Neutrophil (primary cell): ENCODE measurements around the gene PDIA5.

Experiments
- H3K27ac ChIP-seq: fragments of 200-600 bp; sonication (generic); 2 replicates; pipeline ENCODE4 v1.5.1; 2016; ENCODE audit warnings: mild to moderate bottlenecking, moderate library complexity
- H3K27me3 ChIP-seq: fragments of 200-600 bp; sonication (generic); 2 replicates; pipeline ENCODE4 v1.6.0; 2016; ENCODE audit warnings: mild to moderate bottlenecking
- H3K36me3 ChIP-seq: fragments of 200-600 bp; sonication (generic); 2 replicates; pipeline ENCODE4 v1.5.1; 2017
- H3K4me1 ChIP-seq, 2 experiments: fragments of 200-600 bp in 1 of 2; sonication (generic) in 1 of 2; 1 replicate in 1 of 2; 2 replicates in 1 of 2; pipeline versions ENCODE4 v1.5.1 to v1.6.1; 2013 to 2016; ENCODE audit warnings: low read depth in 1 of 2, low read length in 1 of 2, mild to moderate bottlenecking in 1 of 2, moderate library complexity in 1 of 2; ENCODE audit not compliant: control insufficient read depth in 1 of 2, insufficient read depth in 1 of 2
- H3K4me3 ChIP-seq, 2 experiments: fragments of 200-600 bp in 1 of 2; sonication (generic) in 1 of 2; 1 replicate in 1 of 2; 2 replicates in 1 of 2; pipeline ENCODE4 v1.5.1; 2013 to 2016; ENCODE audit warnings: low read depth in 1 of 2, low read length in 1 of 2, mild to moderate bottlenecking in 1 of 2, moderate library complexity in 1 of 2
- H3K9me3 ChIP-seq: fragments of 200-600 bp; sonication (generic); 2 replicates; pipeline ENCODE4 v1.5.1; 2016
- TF ChIP-seq, protein P1 (sequence below): fragments of 200-600 bp; sonication (generic); IDR thresholded peaks from 2 replicates; pipeline ENCODE4 v1.5.1; 2016; ENCODE audit warnings: antibody characterized with exemption

PDIA5 gene

DNA sequence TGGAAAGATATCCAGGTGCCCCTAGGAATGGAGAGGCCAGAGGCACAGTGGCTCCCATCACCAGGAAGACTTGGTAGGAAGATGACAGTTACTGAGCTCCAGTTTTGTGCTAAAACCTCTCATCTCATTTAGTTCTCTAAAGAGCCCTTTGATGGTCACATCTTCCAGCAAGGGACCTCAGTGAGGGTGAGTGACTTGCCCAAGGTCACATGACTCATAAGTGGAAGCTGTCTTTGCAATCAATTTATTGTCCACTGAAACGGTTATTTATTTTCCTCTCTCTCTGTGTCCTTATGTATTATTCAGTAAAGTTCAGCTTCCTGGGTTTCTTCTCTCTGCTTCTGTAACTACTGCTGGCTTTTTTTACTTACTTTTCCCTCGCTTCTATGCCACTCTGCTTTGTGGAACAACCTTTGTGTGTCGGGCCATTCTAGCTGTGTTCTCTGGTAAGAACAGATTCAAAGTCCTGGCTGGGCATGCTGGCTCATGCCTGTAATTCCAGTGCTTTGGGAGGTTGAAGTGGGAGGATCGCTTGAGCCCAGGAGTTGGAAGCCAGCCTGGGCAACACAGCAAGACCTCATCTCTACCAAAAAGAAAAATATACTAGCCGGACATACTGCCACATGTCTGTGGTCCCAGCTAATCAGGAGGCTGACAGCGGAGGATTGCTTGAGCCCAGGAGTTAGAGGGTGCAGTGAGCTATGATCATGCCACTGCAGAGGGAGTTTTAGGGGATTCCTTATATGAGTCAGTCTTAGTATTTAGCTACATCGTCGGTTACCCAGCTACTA lies 55.9 kb downstream of the PDIA5 start:
- Histone ChIP-seq H3K9me3 (no peaks in the 10 kb centered on the region), H3K36me3 (no peaks in the 10 kb centered on the region), H3K27ac (no peak overlapping the region), H3K27me3 (no peaks in the 10 kb centered on the region), H3K4me1 (no peaks in the 10 kb centered on the region), H3K4me3 (no peak overlapping the region)
- TF ChIP-seq, protein P1, sequence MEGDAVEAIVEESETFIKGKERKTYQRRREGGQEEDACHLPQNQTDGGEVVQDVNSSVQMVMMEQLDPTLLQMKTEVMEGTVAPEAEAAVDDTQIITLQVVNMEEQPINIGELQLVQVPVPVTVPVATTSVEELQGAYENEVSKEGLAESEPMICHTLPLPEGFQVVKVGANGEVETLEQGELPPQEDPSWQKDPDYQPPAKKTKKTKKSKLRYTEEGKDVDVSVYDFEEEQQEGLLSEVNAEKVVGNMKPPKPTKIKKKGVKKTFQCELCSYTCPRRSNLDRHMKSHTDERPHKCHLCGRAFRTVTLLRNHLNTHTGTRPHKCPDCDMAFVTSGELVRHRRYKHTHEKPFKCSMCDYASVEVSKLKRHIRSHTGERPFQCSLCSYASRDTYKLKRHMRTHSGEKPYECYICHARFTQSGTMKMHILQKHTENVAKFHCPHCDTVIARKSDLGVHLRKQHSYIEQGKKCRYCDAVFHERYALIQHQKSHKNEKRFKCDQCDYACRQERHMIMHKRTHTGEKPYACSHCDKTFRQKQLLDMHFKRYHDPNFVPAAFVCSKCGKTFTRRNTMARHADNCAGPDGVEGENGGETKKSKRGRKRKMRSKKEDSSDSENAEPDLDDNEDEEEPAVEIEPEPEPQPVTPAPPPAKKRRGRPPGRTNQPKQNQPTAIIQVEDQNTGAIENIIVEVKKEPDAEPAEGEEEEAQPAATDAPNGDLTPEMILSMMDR: no peak

DNA sequence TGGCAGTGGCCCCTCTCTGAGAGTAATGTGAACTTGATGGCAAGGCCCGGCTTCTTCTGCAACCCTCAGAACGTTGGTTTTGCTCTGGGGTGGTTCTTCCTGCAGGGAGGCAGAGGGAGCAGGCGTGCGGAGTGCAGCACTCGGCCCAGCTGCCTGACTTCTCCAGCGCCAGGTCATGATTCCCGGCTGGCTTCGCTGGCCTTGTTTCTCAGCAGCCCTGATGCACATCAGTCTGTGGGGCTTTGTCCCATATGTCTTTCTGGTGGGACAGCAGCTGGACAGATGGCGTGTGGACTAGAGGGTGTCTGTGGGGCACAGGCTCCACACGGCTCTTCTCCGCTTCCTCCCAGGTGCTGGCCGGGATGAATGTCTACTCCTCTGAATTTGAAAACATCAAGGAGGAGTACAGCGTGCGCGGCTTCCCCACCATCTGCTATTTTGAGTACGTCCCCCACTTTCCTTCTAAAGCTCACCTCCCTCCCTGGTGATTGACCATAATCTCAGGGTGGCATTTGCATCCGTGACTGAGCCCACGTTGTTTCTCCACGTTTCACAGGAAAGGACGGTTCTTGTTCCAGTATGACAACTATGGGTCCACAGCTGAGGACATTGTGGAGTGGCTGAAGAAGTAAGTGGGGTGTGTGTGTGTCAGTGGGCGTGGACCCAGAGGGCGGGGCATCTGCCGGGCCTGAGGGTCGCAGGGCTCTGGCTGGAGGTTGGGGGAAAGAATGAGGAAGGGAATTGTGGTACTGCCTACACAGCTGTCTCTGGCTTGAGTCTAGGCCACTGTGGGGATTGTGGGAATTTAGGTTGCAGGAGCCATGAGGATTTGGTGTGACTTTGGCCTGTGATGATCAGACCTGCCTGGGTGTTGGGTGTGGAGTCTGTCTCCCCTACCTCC lies 57.1 kb downstream of the PDIA5 start:
- TF ChIP-seq, protein P1: no peak
- Histone ChIP-seq H3K4me3 (no peak overlapping the region), H3K36me3 (no peaks in the 10 kb centered on the region), H3K4me1 (no peaks in the 10 kb centered on the region), H3K27ac (no peak overlapping the region), H3K9me3 (no peaks in the 10 kb centered on the region), H3K27me3 (no peaks in the 10 kb centered on the region)

DNA sequence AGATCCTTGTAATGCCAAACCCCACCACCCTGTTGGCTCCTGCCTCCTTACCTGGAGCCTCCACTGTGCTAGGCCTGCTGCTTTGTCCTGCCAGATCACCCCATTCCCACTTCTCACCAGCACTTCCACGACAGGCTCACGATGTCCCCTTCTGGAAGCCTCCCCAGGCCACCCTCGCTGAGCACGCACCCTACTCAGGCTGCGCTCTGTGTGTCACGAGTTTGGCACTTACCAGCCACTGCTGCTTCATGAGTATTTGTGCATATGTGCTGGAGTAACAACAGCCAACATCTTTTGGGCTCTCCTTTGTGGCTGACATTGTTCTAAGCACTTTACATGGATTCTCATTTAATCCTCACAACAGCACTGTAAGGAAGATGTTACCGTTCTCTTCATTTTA lies 58.1 kb downstream of the PDIA5 start:
- no peaks in the 10 kb centered on the region for H3K4me1 ChIP-seq
- H3K9me3 ChIP-seq: no peaks in the 10 kb centered on the region
- no peaks in the 10 kb centered on the region for H3K36me3 ChIP-seq
- no peak overlapping the region for H3K4me3 ChIP-seq
- no peak overlapping the region for H3K27ac ChIP-seq
- no peaks in the 10 kb centered on the region for H3K27me3 ChIP-seq
- TF ChIP-seq, protein P1: no peak

DNA sequence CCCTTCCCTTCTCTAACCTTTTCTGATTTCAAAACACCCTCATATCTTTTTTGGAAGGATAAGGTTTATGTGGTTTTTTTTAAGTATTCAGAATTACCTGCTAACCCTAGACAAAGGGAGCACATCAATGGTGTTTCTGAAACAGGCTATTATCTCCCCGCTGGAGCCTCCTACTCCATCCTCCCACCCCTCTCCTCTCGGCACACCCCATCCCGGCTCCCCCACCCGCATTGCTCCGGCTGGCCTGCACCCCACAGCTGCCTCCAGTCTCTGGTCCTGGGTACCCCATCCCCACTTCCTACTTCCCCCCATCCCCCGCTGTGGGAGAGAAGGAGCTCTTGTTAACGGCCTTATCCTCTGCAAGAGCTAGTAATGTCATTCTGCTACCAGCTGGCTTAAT lies 59.2 kb downstream of the PDIA5 start:
- no peaks in the 10 kb centered on the region for H3K4me1 ChIP-seq
- H3K27ac ChIP-seq: no peak overlapping the region
- H3K4me3 ChIP-seq: no peak overlapping the region
- H3K36me3 ChIP-seq: no peaks in the 10 kb centered on the region
- TF ChIP-seq, protein P1: no peak
- no peaks in the 10 kb centered on the region for H3K27me3 ChIP-seq
- no peaks in the 10 kb centered on the region for H3K9me3 ChIP-seq

DNA sequence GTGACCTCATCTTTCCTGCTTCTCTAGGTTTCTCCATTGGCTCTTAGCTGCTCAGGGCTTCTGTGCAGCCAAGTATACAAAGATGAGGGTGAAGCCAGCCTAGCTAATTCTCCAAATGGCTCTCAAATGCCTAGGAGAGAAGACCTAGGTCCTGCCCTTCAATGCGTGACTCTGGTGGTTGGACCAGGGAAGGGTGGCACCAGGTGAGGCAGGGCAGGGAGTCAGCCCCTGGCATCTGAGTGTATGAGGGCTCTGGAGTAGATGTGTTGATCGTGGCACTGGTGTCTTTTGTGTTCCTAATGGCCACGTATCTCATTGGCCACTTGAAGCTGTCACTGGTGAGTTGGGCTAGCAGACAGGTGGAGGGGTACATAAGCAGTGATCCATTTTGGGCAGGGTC lies 59.8 kb downstream of the PDIA5 start:
- TF ChIP-seq, protein P1: no peak
- Histone ChIP-seq H3K27me3 (no peaks in the 10 kb centered on the region), H3K9me3 (no peaks in the 10 kb centered on the region), H3K4me1 (no peaks in the 10 kb centered on the region), H3K36me3 (no peaks in the 10 kb centered on the region), H3K4me3 (no peak overlapping the region), H3K27ac (no peak overlapping the region)
